GM12872 (cell line): ENCODE data around the gene POU2F2.

Experiments
- CTCF ChIP-seq: IDR thresholded peaks from 3 replicates; pipeline ENCODE4 v1.5.1; 2011; ENCODE audit warnings: low read depth, mild to moderate bottlenecking, low read length, moderate library complexity; ENCODE audit not compliant: insufficient read depth

POU2F2 gene

GRCh38 chr19:42068756-42069571, 63.3 kb downstream of the POU2F2 start:
- TF ChIP-seq CTCF: no peak

GRCh38 chr19:42068361-42068755, 63.9 kb downstream of the POU2F2 start:
- TF ChIP-seq CTCF: no peak

- no peak for TF ChIP-seq CTCF
Measured at GRCh38 chr19:42067315-42067888, 64.8 kb downstream of the POU2F2 start.

DNA sequence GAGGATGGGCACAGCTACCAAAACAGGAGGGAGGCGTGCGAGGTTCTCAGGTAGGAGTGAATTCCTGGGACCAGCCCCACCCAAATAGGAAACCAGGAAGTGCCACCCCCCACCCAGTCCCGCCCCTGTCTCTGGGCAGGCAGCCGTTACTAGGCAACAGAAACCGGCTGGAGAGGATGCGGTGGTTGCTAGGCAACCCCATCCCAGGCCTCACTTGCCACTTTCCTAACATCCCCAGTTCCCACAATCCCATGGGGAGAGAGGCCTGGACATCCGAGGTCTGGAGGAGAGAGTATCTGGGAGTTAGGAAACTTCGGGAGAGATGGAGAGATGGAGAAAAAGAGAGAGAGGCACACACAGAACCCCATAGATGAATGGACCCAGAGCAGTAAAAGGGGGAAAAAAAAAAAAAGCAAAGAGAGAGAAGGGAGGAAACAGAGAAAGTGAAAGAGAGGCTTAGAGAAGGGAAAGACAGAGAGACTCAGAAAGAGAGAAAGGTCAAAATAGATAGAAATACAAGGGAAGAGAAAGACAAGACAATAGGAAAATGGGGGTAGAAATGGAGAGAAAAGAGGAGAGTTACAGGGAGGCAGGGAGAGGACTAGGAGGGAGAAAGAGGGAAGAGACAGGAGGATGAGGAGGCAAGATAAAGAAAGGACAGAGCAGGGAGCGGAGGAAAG, 66.0 kb downstream of the POU2F2 start:
- no peak for TF ChIP-seq CTCF

DNA sequence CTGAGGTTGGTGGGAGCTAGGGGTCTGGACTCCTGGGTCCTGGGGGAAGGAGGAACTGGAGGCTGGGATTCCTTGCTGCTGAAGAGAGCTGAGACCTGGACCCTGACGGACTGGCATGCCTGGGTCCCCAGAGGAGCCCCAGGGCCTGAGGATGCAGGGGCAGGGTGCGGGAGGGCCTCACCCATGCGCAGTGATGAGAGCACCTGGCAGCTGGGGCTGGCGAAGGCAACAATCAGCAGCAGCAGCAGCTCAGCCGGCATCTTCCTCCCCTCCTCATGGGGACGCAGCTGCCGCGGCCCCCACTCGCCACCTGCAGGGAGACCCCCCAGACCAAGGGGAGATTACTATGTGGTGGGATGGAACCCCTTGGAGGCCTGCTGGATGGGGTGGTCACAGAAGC, 66.7 kb downstream of the POU2F2 start:
- no peak for TF ChIP-seq CTCF

- no peak for TF ChIP-seq CTCF
Measured at GRCh38 chr19:42065051-42065450, 67.2 kb downstream of the POU2F2 start.

- no peak for TF ChIP-seq CTCF
Measured at GRCh38 chr19:42064432-42064831, 67.8 kb downstream of the POU2F2 start.
